H1 (cell line): ENCODE data around the gene STIM1. TPM values are rescaled to one million over a fixed set of nuclear protein-coding genes. Genes with fewer than 3 reads are reported as not detected.

Source experiments
- BCL11A ChIP-seq, 2 experiments: IDR thresholded peaks; one replicate each; pipeline ENCODE4 v1.6.1; 2011; ENCODE audit warnings: low read depth in 2 of 2, low read length in 2 of 2, mild to moderate bottlenecking in 2 of 2
- CEBPB ChIP-seq: IDR thresholded peaks from 2 replicates; pipeline ENCODE4 v1.6.1; 2012; ENCODE audit warnings: low read depth, low read length
- CHD1 ChIP-seq: IDR thresholded peaks from 2 replicates; pipeline ENCODE4 v1.6.1; 2012; ENCODE audit warnings: low read depth, low read length, improper control_type of control experiment
- CHD2 ChIP-seq: IDR thresholded peaks from 2 replicates; pipeline ENCODE4 v1.6.1; 2012; ENCODE audit warnings: low read length, improper control_type of control experiment
- MAX ChIP-seq: IDR thresholded peaks from 2 replicates; pipeline ENCODE4 v1.6.1; 2012; ENCODE audit warnings: inconsistent platforms
- RNF2 ChIP-seq: fragments of 200-900, 300-1000 bp; sonication (generic); IDR thresholded peaks from 2 replicates; pipeline ENCODE4 v1.7.1; 2016; ENCODE audit warnings: borderline replicate concordance, low read depth, mild to moderate bottlenecking, antibody characterized with exemption, low read length; ENCODE audit not compliant: poor library complexity, severe bottlenecking; ENCODE audit errors: missing control alignments
- SP1 ChIP-seq: IDR thresholded peaks from 2 replicates; pipeline ENCODE4 v1.6.1; 2011; ENCODE audit warnings: low read depth, low read length
- TAF1 ChIP-seq: IDR thresholded peaks from 2 replicates; pipeline ENCODE4 v1.6.1; 2011; ENCODE audit warnings: mild to moderate bottlenecking, low read depth, low read length
- polyA plus RNA-seq, 7 experiments: library from polyadenylated mRNA; depleted of rRNA in 3 of 7; stranded (reverse) in 5 of 7; unstranded in 2 of 7; fragments of >200 nt in 5 of 7; fragments of 200-250 nt in 2 of 7; gene quantifications; 1 replicate in 5 of 7; 2 replicates in 1 of 7; 4 replicates in 1 of 7; pipeline versions ENCODE4 v1.2.1 to v1.2.3, GENCODE V29; 2011 to 2013; ENCODE audit warnings: missing spikeins in 2 of 7, mixed read lengths in 2 of 7
- total RNA-seq: library from RNA; stranded (reverse); fragmentation: NEBNext Ultra II Directional; extraction: Animal tissue kit (Norgen Biotek cat#: 25700); gene quantifications from 2 replicates; pipeline ENCODE4 v1.2.1, GENCODE V29; 2021

Gene STIM1
- total and polyA plus RNA-seq, 2 of the 8 experiments (the other 6 are each of a cell fraction or from before 2014, with no cell fraction given): 11.1 to 12.2 TPM

DNA sequence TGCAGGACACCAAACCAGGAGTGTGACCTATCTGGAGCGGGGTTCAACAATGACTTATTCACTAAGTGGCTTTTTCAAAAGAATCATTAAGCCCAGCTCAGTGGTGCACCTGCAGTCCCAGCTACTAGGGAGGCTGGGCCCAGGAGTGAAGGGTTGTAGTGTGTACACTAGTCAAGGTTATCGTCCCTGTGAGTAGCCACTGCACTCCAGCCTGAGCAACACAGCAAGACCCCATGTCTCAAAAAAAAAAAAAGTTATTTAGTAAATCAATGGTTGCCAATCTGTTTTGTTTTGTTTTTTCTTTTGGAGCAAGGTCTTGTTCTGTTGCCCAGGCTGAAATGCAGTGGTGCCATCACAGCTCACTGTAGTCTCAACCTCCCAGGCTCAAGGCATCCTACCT, 22.6 kb upstream of the STIM1 start (continued):
- TF ChIP-seq SP1: no peak
- no peak for TF ChIP-seq MAX
- TF ChIP-seq RNF2: no peak
- TF ChIP-seq TAF1: no peak
- TF ChIP-seq CHD2: no peak
- no peak for TF ChIP-seq CHD1
- TF ChIP-seq BCL11A (IDR thresholded peaks at IDR 0.05; ENCODE audit: low read depth in 2 of 2, low read length in 2 of 2): no peak
- TF ChIP-seq CEBPB: no peak
